Renal cortical epithelial cell (primary cell): ENCODE measurements around the gene P3H2. TPM values are rescaled to one million over a fixed set of nuclear protein-coding genes. Genes with fewer than 3 reads are reported as not detected.

ENCODE experiments used
- DNase-seq: peaks from one replicate; pipeline ENCODE4 v3.0.0-alpha.2; 2011; ENCODE audit warnings: low read depth
- total RNA-seq: library from RNA; depleted of rRNA; stranded (reverse); fragments of >200 nt; gene quantifications from 2 replicates; pipeline ENCODE4 v1.2.3, GENCODE V29; 2014

The P3H2 gene
- total RNA-seq, 1 donor from 2014 or later, result 240 TPM

DNA sequence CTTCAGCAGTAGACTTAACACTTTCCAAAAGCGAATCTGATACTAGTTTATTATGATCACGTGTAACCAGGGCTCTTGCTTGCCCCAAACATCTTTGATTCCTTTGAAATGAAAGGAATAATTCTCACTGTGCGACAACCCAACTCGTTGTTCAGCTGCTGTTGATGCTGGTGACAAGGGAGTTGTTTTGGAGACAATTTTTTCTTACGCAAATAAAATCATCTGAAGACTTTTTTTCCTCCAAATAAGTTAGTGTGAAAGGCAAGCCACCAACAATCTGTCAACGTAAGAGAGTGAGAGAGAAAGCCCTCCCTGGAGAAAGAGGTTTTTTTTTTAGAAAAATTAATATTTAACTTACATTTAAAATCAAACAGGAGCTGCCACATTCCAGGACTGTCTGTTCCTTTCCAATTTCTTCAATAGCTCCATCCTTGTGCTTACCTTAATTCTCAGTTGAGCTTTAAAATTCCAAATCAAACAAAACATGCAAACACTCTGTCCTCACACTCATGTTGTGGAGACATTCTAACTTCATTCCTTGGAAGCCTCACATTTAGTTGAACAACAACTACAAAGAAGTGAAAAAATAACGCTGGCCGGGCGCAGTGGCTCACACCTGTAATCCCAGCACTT is 4.9 kb upstream of the P3H2 start:
- peak; percentile 38 for DNase-seq

DNA sequence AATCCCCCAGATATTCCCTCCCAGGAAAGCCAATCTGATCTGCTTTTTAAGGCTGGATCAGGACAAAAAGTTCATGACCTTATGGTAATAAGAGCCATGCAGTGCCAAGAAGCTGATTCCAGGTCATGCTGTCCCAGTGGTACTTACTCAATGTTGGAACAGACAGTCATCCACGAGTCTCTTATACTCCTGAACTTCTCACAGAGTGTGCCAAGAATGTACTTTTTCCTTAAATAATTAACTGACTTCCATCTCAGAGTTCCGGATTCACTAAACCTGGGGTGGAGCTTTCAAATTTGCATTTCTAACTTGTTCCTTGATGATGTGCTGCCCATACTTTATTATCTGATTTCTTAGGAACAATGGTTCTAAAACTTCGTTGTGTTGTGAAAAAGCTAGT is 3.4 kb upstream of the P3H2 start:
- no peak for DNase-seq

DNA sequence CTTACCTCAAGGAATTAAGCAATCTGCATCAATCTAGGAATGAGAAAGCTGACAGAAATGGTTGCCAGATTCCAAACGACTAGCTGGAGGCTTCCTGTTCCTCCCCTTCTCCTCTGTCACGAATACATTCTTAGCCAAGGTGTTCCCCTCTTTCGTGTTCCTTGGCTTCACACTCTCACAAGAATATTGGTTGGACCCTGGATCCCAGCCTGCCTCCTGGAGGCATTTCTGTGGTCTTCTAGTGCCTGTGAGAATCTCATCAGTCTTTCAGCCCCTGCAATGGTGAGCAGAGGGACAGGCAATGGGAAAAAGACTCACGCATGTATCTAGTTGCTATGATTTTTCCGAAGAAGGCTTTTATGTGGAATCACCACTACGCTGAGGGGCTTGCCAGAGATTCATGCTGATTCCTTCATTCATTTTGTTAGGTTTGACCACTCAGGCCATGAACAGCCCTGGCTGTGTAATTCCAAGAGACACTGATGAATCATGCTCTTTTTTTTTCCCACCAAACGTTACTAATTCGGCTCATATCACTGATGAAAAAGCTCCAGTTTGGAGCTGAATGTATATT is 1.6 kb upstream of the P3H2 start:
- peak; percentile 40 for DNase-seq

DNA sequence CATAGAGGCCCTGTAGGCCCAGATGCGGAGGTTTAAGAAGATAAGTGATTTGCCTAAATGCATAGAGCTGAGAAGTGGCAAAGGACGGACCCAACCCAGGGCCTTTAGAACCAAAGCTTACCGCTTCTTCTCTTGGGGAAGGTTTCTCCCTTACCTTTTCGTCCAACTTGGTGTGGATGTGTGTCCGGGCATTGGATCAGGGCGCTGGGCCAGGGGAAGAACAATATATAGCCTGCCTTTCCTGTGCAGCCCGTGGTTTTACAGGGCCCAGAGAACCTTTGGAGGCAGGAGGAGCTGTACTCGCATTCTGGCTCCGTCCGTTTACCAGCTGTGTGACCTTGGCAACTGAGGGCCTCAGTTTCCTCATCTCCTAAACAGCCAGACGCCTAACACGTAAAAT is 686 bp upstream of the P3H2 start:
- no peak for DNase-seq

DNA sequence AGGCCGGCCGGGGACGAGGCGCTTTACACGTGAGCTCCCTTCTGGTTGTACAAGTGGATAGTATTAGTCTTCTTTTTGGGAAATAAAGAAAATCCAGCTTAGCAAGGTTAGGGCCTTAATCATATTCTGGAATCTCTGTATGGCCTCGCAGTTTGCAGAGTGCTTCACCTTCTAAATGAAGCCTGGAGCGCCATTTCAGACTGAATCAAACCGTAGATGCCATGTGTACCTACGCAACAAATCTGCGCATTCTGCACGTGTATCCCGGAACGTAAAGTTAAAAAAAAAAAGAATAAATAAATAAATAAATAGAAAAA is 322 bp upstream of the P3H2 start:
- no peak for DNase-seq

DNA sequence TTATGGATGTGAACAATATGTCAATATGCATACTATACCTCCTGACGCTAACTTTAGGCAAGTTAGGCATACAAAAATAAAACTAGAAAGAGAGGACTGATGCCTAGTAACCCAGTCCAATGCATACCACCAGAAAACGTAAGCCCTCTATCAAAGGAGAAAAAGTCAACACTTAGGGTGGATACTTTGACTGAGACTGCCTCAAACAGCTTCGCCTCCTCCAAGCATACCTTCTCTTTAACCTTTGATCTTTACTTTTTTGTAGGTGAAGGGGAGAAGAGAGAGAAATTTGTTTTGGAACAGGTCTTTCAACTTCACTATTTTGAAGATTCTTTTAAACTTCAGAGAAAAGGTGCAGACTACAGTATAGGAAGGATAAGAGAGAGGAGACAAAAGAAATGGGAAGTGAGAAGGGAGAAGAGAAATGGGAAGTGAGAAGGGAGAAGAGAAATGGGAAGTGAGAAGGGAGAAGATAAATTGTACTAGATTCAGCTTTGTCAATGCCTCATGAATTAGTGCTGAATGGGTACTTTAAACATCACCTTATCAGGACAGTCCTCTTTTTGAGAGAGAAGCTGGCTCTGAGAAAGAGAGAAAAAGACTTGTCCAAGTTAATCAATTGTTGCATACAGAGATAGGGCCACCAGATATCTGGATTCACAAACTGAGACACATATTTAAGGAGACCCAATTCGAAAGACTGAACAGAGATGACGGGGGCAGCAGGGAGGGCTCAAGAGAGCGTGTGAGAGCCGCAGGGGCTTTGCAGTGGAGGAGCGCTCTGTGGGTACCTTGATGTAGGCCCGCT is 1.0 kb downstream of the P3H2 start:
- no peak for DNase-seq

DNA sequence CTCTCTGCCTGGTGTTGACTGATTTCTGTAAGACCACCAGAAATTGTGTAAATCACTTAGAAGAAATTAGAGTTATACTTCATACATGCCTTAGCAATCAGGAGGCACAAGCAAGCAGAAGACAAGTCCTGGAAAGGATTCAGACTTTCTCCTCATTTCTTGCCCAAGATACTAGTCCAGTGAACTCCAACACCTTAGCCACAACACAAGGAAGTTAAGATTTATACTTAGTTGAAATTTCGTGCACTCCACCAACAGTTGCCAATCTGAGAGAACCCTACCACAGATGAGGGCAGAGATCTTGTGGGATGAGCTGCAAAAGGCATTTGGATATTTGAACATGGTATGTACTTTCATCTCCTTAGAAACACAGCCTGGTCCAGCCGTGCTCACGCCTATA is 2.3 kb downstream of the P3H2 start:
- peak; percentile 53 for DNase-seq

DNA sequence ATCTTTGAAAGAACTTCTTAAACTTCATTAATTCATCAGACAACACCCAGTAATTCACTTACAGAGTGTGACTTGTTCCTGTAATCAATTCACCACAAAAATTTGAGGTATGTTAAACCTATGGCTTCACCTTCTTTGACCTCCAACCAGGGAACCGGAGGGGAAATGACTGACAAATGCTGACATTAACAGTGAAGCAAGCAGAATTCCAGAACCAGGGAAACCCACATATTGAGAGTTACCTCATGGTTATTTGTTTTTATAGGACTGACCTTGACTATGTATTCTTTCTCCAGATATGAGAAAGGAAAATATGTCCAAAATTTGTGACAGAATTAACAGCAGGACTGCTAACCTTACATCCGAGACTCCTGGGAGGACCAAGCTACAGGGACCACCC is 2.7 kb downstream of the P3H2 start:
- peak; percentile 93 for DNase-seq

DNA sequence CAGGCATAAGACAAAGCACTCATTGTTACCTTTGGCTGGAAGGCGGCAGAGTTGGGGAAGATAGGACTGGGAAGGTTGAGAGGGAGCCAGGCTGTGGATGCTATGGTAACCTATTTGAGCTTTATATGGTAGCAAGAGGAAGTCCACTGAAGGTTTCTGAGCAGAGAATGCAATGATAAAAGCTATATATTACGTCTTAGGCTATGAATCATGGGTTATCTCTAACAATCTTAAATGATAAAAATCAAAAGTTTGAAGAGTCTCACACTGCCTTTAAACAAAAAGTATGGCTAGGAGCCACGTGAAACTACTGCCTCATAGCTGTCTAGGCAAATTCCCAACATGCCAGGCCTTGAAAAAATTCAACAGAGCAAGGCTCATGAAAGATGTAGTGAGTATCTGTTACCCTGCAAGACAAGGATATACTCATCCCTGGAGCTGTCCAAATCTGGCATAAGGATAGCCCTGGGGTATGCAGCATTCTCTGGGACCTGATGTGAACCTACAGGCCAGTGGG is 4.1 kb downstream of the P3H2 start:
- no peak for DNase-seq

DNA sequence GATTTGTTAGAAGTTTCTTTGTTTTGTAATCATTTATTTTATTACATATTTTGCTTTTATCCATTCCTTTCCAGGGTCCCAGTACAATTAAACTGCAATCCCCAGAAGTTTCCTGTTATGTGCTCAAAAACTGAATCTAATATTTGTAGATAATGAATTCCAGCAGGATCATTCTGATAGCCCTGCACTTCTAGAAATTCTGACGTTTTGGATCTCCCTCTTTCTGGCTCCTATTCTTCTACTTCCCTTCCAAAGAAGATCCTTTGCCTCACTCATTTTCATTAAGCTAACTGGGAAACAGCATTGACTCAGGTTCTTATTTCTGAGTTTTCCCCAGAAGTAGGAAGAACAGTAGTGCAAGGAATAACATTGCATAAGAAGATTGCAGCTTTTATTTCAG is 9.9 kb downstream of the P3H2 start:
- no peak for DNase-seq

DNA sequence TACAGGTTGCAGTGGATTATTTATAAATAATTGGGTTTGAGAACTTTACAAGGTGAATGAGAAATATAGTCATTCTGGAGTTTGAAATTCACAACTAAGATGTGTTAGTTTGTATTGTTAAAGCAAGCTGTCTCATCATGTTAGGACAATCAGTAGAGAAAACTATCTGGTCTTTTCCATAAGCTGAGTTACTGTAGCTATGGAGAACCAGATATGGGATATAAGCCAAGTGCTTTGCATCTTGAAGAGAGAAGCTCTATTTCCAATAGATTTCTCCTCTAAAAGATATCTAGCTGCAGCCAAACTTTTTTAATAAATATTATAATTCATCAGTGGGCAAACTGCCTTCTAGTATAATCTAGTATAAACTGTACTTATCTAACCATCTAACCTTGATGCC is 11.3 kb downstream of the P3H2 start:
- no peak for DNase-seq

DNA sequence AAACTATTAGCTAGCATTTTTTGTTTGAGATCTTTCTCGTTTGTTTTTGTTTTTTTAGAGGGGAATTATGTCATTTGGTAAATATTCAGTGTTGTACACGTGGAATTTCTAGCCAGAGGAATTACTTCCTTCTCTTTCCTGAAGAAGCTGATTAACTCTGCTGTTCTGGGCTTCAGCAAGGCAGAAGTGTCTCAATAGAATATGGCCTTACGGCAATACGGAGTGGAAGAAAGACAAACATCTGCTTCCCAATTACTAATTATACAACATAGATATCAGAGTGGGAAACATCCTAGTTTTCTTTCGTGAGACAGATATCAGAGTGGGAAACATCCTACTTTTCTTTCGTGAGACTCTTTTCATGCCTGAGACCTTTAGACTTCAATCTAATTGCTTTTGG is 11.9 kb downstream of the P3H2 start:
- peak; percentile 67 for DNase-seq

DNA sequence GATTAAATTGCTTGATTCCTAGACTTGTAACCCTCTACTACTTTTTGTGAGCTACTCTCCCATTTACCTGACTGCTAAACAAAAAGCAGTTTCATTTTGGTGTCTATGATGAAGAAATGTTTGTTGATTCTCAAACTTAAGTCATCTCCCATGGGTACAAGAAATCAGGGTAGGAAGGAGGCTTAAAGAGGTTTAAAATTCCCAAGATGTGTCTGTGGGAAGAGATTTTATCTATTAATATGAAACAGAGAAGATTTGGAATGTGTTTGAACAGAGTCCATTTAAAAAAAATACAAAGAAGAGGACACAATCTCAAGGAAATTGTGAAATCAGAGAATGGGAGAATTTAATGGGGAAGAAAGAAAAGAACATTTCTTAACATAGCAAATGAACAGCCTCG is 14.8 kb downstream of the P3H2 start:
- DNase-seq, result no peak

DNA sequence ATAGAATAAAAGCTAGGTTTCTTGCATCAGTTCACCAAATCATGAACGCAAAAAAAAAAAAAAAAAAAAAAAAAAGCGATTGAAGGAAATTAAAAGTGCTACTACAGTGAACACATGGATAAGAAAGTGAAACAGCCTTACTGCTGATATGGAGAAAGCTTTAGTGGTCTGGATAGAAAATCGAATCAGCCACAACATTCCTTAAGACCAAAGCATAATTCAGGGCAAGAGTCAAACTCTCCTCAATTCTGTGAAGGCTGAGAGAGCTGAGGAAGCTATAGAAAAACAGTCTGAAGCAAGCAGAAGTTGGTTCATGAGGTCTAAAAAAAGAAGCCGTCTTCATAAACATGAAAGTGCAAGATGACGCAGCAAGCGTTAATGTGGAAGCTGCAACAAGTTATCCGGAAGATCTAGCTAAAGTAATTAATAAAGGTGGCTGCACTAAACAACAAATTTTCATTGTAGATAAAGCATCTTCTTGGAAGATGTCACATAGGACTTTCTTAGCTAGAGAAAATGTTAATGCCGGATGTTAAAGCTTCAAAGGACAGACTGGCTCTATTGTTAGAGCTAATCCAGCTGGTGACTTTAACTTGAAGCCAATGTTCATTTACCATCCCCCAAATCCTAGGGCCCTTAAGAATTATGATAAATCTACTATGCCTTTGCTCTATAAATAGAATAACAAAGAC is 19.2 kb downstream of the P3H2 start:
- DNase-seq, result peak; percentile 65

DNA sequence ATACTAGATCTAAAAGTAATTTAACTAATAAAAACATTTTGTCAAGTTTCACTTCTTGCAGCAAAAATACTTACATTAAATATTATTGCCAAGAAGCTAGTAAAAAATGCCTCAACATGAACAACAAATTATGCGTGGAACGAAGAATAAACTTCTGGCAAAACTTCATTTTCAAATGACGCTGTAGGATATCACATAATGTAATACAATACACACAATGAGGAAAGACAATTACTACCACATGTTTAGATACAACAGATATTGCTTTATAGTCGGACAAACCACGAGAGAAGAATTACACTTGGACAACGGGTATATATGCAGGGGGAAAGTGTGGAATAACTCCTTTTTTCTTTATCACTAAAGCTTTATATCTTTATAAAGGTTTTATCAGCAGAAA is 21.6 kb downstream of the P3H2 start:
- no peak for DNase-seq

DNA sequence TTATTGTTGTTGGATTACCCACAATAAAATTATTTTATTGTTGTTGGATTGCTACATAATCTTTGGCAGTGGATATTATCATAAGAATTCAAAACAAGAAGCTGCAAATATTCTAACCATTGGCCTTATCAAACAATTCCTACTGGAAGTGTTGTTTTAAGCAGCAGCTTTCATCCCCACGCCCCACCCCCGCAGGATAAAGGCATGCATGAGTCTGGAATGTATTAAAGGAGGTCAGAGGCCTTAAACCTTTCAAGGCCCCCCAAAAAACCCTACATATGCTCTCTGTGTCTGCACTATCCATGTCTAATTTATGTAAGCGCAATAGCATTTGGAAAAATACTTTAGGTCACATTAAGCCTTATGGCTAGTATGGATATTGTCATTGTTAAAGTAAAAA is 23.1 kb downstream of the P3H2 start:
- DNase-seq, result no peak

DNA sequence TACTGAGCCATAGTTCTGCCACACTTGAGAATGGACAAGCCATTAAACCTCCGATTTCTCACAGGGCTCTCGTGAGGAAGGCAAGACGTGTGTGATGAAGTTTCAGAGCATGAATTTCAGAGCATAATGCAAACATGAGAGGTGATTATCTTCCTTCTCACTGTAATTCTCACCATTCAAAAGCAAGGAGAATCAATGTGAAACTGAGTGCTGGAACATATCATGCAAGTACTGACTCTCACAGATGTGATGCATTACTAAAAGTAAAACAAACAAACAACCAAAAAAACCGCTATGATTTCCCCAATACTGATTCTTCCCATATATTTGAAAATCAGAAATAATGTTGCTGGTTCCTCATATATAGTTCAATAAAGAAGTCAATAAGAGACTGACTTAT is 23.7 kb downstream of the P3H2 start:
- no peak for DNase-seq

DNA sequence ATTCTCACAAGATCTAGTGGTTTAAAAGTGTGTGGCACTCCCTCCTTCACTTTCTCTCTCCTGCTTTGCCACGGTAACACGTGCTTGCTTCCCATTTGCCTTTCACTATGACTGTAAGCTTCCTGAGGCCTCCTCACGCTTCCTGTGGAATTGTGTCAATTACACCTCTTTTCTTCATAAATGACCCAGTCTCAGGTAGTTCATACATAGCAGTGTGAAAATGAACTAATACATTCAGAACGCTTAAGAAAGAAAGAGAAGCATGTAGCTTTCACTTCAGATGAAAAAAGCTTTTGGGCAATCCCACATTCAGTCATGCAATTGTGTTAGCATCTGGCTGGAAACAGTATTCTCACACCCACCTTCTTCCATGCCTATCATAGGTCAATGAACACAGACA is 24.4 kb downstream of the P3H2 start:
- no peak for DNase-seq

DNA sequence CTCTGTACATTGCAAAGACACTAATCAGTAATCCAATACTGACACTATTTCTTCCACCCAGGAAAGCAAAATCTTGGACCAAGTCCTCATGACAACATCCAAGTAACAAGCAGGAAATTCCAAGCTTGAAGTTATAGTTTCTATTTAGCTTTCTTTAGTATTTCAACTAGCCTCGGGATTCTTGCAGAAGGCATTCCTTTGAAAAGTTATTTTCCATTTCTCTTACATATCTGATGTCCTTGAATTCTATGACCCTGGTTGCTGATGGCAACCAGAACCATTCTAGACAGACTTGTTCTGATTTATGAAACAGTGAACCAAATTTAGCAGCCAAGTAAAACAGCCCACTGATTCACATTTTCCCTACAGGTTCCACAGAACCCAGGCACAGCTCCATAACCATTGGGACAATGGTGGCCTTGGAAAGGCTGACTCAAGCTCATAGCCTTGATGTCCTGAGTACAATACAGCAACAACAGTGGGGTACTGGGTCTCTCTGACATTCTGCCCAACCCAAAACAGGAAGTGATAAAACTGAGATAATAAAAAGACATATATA is 26.5 kb downstream of the P3H2 start:
- DNase-seq, result no peak

DNA sequence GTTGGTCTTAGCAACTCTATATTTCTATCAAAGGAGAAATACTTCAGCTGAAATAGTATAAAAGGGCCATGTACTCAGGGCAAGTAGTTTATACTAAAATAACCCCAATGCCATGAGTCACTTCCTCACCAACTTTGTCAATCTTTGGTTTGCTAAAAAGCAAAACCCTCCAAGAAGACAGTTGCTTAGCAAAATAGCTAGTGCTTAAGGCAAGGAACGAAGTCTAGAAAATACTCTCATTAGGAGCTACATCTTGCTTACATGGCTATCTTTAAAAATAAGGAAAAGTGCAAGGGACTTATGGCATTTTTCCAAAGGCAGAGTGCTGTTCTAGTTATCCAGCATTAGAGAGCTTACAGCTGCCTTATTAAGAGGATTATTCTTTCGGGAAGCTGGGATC is 28.4 kb downstream of the P3H2 start:
- peak; percentile 91 for DNase-seq

DNA sequence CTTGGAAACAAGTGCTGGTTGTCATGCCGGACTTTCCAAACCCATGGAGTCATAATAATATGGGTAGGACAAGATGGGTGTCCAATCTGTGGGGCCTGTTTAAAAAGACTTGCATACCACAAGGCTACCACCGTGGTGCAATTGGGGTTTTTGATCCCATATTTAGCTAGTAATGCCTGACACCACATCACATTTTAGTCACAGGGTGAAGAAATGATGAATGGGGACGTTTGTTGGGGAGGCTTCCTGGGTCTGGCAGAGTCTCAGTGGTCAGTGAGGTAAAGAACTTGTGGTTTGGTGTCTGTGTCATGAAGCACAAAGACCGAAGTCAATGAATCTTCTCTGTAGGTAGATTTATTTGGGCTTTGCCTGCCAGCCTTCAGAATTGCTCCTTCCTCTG is 31.0 kb downstream of the P3H2 start:
- DNase-seq, result peak; percentile 79

DNA sequence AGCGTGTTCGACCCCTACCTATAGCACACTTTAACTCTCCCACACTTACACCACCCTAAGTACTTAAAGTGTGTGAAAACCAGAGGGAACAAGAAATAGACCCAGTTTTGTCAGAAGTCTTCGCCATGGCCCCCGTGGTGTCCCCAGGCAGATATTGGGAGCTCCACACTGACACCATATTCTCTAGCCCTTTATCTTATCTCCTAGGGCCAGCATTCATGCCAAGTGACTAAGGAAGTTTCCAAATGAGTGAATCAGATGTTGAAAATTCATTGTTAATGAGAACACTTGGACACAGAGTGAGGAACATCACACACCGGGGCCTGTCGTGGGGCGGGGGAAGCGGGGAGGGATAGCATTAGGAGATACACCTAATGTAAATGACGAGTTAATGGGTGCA is 31.8 kb downstream of the P3H2 start:
- DNase-seq, result no peak
